Upper lobe of left lung (tissue), 6 donors: ENCODE results near the gene PAQR3. TPM values are rescaled to one million over a fixed set of nuclear protein-coding genes. Genes with fewer than 3 reads are reported as not detected.
A peak's percentile ranks its signal among the peaks of the same experiment; 100 is the strongest.

Experiments
- ATAC-seq, 2 donors: fragments of 200-7000 bp; cut with Tn5 transposase; one replicate each; pipeline ENCODE4 v1.9.1; 2022; ENCODE audit warnings: mild to moderate bottlenecking in 2 of 2, moderate library complexity in 2 of 2; ENCODE audit not compliant: low FRiP score in 2 of 2
- DNase-seq, 2 donors: peaks; one replicate each; pipeline ENCODE4 v3.0.0-alpha.2; 2019 to 2020
- H3K27ac ChIP-seq, 4 donors: fragments of 200-600 bp; sonication (generic); one replicate each; pipeline ENCODE4 v1.5.1; 2016 to 2019
- H3K27me3 ChIP-seq, 4 donors: fragments of 200-600 bp; sonication (generic); one replicate each; pipeline ENCODE4 v1.5.1; 2017 to 2019
- H3K36me3 ChIP-seq, 4 donors: fragments of 200-600 bp; sonication (generic); one replicate each; pipeline ENCODE4 v1.5.1; 2016 to 2019
- H3K4me1 ChIP-seq, 4 donors: fragments of 200-600 bp; sonication (generic); one replicate each; pipeline ENCODE4 v1.5.1; 2018 to 2019
- H3K4me3 ChIP-seq, 4 donors: fragments of 200-600 bp; sonication (generic); one replicate each; pipeline ENCODE4 v1.5.1; 2017 to 2019; ENCODE audit warnings: mild to moderate bottlenecking in 2 of 4, moderate library complexity in 1 of 4
- H3K9me3 ChIP-seq, 4 donors: fragments of 200-600 bp; sonication (generic); one replicate each; pipeline ENCODE4 v1.5.1; 2018 to 2019
- CTCF ChIP-seq, 6 experiments: fragments of 450-650 bp in 4 of 6; fragments of 200-600 bp in 2 of 6; sonication (generic) in 2 of 6; IDR thresholded peaks; one replicate each; pipeline ENCODE4 v1.5.1; 2016 to 2019; ENCODE audit warnings: antibody characterized with exemption in 6 of 6
- EP300 ChIP-seq, 4 donors: sonication (generic); formaldehyde crosslinking; IDR thresholded peaks; one replicate each; pipeline ENCODE4 v1.5.1; 2017; ENCODE audit warnings: antibody characterized with exemption in 4 of 4, control low read depth in 2 of 4
- POLR2A ChIP-seq, 4 donors: fragments of 450-650 bp; IDR thresholded peaks; one replicate each; pipeline ENCODE4 v1.5.1; 2016 to 2017; ENCODE audit warnings: antibody characterized with exemption in 4 of 4, mild to moderate bottlenecking in 2 of 4
- POLR2AphosphoS5 ChIP-seq, 2 donors: sonication (generic); formaldehyde crosslinking; IDR thresholded peaks; one replicate each; pipeline ENCODE4 v1.5.1; 2017; ENCODE audit warnings: antibody characterized with exemption in 2 of 2
- WGBS, 2 donors: methylation state at CpG; one replicate each; pipeline ENCODE4 v1.1.5; 2017 to 2018; 5-methylcytosine and 5-hydroxymethylcytosine counted together
- total RNA-seq, 6 donors: library from RNA; depleted of rRNA in 4 of 6; stranded (reverse); fragments of >200 nt in 4 of 6; gene quantifications; one replicate each; pipeline versions ENCODE4 v1.1.0 to v1.2.1, GENCODE V29; 2016 to 2021
- donor health status: DM: no; HTN: no; CAD: no; lungs with moderate emphysema.
- donor health status: DM: no; HTN: yes; CAD: no; lungs with severe emphysema.

The PAQR3 gene
- total RNA-seq, 6 donors from 2014 or later: 3.4 to 14.2 (median 9.0) TPM

GRCh38 chr4:78945651-78946179 lies 6.5 kb upstream of the PAQR3 start:
- no peaks in the 10 kb centered on the region for H3K27me3 ChIP-seq
- H3K36me3 ChIP-seq: no peaks in the 10 kb centered on the region
- 90 to 94% methylated on average over 3 of the region's 3 CpGs for WGBS, 2 donors
- H3K4me1 ChIP-seq: no peaks in the 10 kb centered on the region
- H3K27ac ChIP-seq: no peak overlapping the region
- H3K4me3 ChIP-seq: no peak overlapping the region
- H3K9me3 ChIP-seq: no peaks in the 10 kb centered on the region
- DNase-seq: no peak
- ATAC-seq: no peak
- TF ChIP-seq POLR2AphosphoS5 (IDR thresholded peaks at IDR 0.05) (no peak), CTCF (IDR thresholded peaks at IDR 0.05) (no peak), EP300 (IDR thresholded peaks at IDR 0.05) (no peak), POLR2A (IDR thresholded peaks at IDR 0.05) (no peak)

- no peak overlapping the region for H3K27ac ChIP-seq
- H3K36me3 ChIP-seq: no peaks in the 10 kb centered on the region
- no peaks in the 10 kb centered on the region for H3K9me3 ChIP-seq
- no peak for DNase-seq
- no peak for ATAC-seq
- no peak overlapping the region for H3K4me3 ChIP-seq
- TF ChIP-seq POLR2A (IDR thresholded peaks at IDR 0.05) (no peak), CTCF (IDR thresholded peaks at IDR 0.05) (no peak), POLR2AphosphoS5 (IDR thresholded peaks at IDR 0.05) (no peak), EP300 (IDR thresholded peaks at IDR 0.05) (no peak)
- H3K27me3 ChIP-seq: no peaks in the 10 kb centered on the region
- WGBS, 2 donors: 65 to 68% methylated on average over 1 of the region's 1 CpG
- H3K4me1 ChIP-seq: peaks cover 0 to 6% (median 4%) of the 10 kb centered on the region in 4 donors
Measured at GRCh38 chr4:78944381-78944780, 5.1 kb upstream of the PAQR3 start.

DNA sequence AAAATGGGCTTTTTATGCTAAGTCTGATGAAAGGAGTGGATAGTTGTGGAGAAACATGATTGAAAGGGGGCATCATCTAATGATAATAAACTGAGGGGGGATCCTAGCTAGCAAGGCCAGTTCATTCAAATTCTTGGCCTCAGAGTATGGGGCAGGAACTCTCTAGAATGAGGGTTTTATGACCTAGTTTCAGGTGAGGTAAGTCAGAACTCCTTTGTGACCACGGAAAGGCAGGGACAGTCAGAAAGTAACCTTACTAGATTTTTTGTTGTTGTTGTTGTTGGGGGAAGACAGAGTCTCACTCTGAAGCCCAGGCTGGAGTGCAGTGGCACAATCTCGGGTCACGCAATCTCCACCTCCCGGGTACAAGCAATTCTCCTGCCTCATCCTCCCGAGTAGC lies 1.5 kb upstream of the PAQR3 start:
- H3K4me3 ChIP-seq: no peak overlapping the region
- H3K4me1 ChIP-seq: peaks cover 5 to 21% (median 12%) of the 10 kb centered on the region in 4 donors
- WGBS, 2 donors: 93 to 97% methylated on average over 5 of the region's 5 CpGs
- ATAC-seq (no peak), DNase-seq (no peak)
- no peaks in the 10 kb centered on the region for H3K36me3 ChIP-seq
- no peak overlapping the region for H3K27ac ChIP-seq
- H3K9me3 ChIP-seq: no peaks in the 10 kb centered on the region
- no peaks in the 10 kb centered on the region for H3K27me3 ChIP-seq
- TF ChIP-seq EP300 (IDR thresholded peaks at IDR 0.05): no peak
- no peak for TF ChIP-seq POLR2A (IDR thresholded peaks at IDR 0.05)
- no peak for TF ChIP-seq POLR2AphosphoS5 (IDR thresholded peaks at IDR 0.05)
- TF ChIP-seq CTCF (IDR thresholded peaks at IDR 0.05): no peak

GRCh38 chr4:78939667-78940008 lies 400 bp upstream of the PAQR3 start:
- ATAC-seq (no peak), DNase-seq (no peak)
- peak overlapping the region in 3 of 4 donors; percentile 64 to 82 (median 71) for H3K27ac ChIP-seq
- H3K4me1 ChIP-seq: peaks cover 5 to 21% (median 12%) of the 10 kb centered on the region in 4 donors
- no peaks in the 10 kb centered on the region for H3K9me3 ChIP-seq
- no peaks in the 10 kb centered on the region for H3K27me3 ChIP-seq
- TF ChIP-seq EP300 (IDR thresholded peaks at IDR 0.05) (no peak), CTCF (IDR thresholded peaks at IDR 0.05) (no peak), POLR2A (IDR thresholded peaks at IDR 0.05) (no peak), POLR2AphosphoS5 (IDR thresholded peaks at IDR 0.05) (no peak)
- H3K36me3 ChIP-seq: no peaks in the 10 kb centered on the region
- H3K4me3 ChIP-seq: peak overlapping the region; percentile 52 to 85 (median 77)
- WGBS, 2 donors: 1 to 2% methylated on average over 9 of the region's 9 CpGs

GRCh38 chr4:78938474-78938867 lies 767 bp downstream of the PAQR3 start:
- 11 to 12% methylated on average over 7 of the region's 7 CpGs for whole genome bisulfite sequencing, 2 donors
- ATAC-seq (no peak), DNase-seq (no peak)
- H3K27ac ChIP-seq: peak overlapping the region in 1 of 4 donors; percentile 82
- H3K9me3 ChIP-seq: no peaks in the 10 kb centered on the region
- H3K27me3 ChIP-seq: no peaks in the 10 kb centered on the region
- peaks cover 5 to 21% (median 12%) of the 10 kb centered on the region in 4 donors for H3K4me1 ChIP-seq
- TF ChIP-seq POLR2AphosphoS5 (IDR thresholded peaks at IDR 0.05): no peak
- H3K36me3 ChIP-seq: no peaks in the 10 kb centered on the region
- peak overlapping the region; percentile 69 to 85 (median 82) for H3K4me3 ChIP-seq
